Ureter (tissue), 1 donor: ENCODE data around the gene HGFAC. TPM values are rescaled to one million over a fixed set of nuclear protein-coding genes. Genes with fewer than 3 reads are reported as not detected.

Experiments used
- DNase-seq: peaks from one replicate; pipeline ENCODE4 v3.0.0-alpha.2; 2020; ENCODE audit warnings: low spot score
- total RNA-seq: library from RNA; stranded (reverse); gene quantifications from one replicate; pipeline ENCODE4 v1.2.4, GENCODE V29; 2023
- donor health status: DM: yes; HTN: yes; CAD: no.

HGFAC gene
- total RNA-seq, 1 donor from 2014 or later: not detected

DNA sequence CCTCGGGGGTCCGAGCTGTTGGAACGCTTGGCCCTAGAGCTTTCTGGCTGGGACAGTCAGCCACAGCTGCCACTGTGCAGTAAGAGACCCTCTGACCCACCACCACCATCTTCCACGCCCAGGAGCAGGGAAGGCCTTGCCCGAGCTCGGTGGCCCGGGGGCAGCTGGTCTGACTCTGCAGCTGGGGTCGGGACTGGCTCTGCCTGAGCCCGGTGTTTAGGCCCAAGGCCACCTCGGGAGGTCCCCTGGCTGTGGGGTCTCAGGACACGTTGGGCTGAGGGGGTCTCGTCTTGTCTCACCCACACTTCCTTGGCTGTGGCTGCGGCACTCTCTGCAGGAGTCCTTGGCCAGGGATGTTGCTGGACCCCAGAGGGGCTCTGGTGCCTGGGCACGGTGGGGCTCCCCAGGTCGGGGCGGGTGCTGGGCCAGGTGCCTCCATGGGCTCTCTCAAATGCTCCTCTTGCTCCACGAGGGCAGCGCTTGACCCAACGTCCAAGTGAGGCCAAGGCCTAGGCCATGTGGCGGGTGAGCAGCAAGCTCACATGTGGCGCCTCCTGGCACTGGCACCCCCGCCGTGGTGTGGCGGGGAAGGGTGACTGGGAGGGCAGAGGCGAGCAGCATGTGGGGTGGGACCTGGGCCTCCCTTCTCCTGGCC lies 44.2 kb downstream of the HGFAC start:
- no peak for DNase-seq

DNA sequence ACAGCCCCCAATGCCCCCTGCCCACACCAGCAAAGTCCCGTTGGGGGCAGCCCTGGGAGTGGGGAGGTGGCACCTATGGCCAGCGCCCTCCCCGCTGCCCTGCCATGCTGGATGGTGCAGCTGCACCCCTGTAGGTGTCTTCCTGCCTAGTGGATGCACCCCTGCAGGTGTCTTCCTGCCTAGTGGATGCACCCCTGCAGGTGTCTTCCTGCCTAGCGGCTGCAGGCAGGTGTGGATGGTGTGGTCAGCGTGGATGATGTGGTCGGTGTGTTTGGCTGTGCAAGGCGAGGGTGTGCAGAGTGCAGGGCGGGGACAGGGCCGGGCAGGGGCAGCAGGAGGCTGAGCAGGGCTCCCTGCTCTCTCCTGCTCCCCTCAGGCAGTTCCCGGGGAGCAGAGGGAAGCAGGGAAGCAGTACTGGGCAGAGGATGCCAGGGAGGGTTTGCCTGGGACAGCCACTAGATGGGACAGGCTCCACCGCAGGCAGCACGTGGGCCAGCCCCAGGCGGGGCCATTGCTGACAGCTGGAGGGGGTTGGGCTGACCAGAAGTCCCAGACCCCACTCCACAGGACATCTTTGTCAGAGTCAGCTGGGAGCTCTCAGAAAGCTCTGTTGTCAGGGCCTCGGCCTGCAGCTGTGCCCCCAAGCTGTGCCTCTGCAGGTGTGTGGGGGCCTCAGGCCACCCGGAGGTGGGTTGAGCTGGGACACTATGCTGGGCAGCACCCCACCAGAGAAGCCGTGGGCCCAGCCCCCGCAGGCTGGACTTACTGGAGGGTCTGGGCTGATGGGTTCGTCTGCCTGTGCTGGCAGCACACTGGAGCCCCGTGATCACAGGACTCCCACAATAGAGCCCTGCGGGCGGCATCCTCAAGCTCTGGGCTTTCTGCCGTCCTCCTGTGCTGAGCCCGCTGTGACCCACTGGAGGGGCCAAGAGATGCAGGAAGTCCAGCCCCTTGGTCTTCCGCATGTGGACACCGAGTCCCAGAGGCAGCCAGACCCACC lies 45.1 kb downstream of the HGFAC start:
- DNase-seq: no peak

DNA sequence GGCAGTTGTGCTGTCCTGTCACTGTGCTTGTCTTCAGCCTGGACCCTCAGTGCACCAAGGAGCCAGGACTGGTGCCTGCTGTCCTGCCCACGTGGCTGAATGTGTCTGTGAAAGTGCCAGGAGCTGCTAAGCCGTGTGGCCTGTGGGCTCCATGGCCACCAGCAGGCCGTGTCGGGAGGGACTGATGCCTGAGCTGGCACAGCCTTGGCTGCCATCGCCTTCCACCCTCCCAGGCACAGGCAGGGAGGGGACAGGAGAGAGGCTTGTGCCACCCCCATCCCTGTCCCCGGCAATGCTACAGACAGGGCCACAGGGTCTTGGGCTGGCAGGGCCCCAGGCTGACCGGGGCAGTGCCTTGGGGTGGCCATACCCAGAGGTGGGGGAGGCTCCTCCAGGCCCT lies 46.1 kb downstream of the HGFAC start:
- DNase-seq: no peak

DNA sequence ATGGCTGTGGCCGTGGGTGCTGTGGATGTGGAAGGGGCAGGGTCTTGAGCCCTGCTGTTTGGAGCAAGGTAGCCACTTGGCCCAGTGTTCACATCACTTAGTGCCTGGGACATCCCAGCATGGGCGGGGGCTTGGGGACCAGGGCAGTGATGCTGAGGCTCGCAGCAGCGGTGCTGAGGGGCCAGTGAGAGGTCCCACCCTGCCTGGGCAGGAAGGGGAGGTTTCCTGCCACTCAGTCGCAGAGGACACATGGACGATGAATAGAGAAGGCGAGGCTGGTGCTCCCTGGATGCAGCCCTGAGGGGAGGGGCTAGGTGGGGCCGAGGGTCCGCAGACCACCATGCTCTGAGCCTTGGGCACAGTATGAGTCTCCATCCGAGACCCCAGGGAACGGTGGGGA lies 47.1 kb downstream of the HGFAC start:
- DNase-seq: no peak

DNA sequence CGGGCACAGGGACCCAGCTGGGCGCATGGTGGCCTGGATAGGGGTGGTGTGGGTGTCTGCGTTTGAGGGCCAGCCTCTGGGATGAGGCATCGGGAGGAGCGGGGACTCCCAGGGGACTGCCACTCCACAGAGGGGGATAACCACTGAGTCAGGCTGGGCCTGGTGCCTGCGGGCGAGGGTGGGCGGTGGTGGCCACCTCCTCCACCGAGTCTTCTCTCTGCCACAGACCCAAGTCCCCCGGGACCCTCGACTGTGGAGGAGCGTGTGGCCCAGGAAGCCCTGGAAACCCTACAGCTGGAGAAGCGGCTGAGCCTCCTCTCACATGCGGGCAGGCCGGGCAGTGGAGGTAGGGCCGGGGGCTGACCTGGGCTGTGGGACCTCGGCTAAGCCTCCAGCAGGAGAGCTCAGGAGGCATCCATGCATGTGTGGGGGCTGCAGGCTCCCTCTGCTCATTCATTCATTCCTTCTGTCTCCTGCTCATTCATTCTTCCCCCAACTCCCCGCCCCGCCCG lies 47.7 kb downstream of the HGFAC start:
- no peak for DNase-seq

DNA sequence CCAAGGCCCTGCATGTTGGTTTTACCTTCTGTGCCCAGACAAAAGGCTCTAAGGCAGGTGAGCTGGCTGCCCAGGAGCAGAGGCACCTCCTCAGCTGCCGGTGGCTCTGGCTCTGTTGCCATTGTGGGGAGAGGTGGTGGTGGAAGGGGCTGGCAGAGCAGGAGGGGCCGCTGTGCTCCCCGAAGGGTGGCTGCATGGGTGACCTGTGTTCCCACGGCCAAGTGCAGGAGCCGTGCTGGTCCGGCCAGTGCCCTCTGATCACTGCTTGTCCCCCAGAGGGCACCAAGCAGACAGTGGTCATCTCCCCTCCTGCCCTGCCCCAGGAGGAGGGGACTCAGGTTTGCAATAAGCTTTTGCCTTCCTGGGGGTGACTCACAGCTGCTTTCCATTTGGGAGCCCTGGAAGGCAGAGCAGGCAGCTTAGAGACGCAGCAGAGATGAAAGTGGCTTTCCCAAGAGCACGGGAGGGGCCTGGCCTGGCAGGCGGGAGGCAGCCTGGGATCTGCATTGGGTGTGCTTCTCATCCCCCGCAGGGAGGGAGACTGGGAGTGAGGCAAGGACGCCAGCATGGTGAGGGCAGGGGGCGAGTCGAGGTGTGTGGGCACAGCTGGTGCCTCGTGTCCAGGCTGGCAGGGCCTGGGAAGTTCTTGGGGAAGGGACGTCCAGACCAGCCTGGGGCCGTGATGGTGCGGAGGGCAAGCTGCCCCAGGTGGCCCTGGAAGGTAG lies 50.1 kb downstream of the HGFAC start:
- no peak for DNase-seq

DNA sequence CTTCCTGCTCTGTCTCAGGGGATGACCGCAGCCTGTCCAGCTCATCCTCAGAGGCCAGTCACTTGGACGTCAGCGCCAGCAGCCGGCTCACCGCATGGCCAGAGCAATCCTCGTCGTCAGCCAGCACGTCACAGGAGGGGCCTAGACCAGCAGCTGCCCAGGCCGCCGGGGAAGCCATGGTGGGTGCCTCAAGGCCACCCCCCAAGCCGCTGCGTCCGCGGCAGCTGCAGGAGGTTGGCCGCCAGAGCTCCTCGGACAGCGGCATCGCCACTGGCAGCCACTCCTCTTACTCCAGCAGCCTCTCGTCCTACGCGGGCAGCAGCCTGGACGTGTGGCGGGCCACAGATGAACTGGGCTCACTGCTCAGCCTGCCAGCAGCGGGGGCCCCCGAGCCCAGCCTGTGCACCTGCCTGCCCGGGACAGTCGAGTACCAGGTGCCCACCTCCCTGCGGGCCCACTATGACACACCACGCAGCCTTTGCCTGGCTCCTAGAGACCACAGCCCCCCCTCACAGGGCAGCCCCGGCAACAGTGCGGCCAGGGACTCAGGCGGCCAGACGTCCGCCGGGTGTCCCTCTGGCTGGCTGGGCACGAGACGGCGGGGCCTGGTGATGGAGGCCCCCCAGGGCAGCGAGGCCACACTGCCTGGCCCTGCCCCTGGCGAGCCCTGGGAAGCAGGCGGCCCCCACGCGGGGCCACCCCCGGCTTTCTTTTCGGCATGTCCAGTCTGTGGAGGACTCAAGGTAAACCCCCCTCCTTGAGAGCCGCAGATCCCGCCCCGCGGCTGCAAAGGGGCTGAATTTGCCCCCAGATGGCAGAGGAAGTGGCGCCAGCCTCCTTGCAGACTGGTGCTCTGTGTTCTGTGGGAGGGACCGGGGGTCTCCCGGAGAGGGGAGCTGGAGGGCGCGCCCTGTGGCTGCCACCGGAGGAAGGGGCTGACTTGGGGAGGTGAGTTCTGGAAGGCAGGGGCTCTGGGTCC lies 51.3 kb downstream of the HGFAC start:
- DNase-seq: no peak

DNA sequence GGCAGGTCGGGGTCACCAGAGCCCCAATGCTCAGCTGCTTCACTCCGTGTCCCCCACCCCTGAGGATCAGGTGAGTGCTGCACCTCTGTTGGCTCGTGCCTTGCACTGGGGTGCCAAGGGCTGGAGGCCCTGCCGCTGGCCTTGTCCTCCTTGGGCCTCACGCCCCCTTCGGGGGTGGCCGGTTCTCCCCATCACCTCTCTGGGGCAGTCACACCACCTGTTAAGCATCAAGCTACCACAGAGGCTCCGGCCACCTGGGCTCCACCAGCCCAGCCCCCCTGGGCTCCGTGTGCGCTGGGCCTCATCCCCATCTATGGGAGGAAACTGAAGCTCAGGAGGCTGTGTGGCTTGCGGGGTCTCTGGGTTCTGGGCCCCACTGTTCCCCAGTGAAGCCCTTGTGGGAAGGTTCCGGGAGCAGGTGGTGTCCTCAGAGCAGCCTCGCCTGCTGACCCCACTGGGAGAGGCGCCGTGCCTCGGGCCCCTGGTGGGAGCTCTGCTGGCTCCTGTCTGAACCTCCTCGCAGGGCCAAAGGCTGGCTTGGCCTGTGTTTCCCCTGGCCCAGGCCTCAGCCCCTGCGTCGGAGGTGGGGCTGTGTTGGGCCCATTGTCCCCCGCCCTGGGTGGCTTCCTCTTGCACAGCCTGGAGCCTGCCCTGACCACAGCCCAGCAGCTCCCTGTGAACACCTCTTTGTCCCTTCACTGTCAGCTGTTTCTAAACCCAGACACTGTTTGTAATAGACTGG lies 52.1 kb downstream of the HGFAC start:
- DNase-seq: no peak

DNA sequence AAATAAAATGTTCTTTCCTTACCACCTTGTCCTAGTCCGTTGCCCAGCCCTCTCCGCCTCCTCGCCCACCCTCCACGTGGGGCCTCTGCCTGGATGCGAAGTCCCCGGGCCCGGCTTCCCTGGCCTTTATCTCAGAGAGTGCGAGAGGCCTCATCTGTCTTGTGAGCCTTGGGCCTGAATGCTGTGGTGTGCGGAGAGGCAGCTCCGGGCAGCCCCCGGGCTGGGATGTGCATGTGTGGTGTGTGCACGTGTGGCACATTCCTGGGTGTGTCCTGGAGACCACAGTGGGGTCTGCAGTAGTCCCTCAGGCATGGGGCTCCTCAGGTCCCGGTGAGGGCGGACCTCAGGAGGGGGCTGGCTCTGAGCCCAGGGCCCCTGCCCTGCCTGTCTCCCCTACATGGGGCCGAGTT lies 52.7 kb downstream of the HGFAC start:
- no peak for DNase-seq

DNA sequence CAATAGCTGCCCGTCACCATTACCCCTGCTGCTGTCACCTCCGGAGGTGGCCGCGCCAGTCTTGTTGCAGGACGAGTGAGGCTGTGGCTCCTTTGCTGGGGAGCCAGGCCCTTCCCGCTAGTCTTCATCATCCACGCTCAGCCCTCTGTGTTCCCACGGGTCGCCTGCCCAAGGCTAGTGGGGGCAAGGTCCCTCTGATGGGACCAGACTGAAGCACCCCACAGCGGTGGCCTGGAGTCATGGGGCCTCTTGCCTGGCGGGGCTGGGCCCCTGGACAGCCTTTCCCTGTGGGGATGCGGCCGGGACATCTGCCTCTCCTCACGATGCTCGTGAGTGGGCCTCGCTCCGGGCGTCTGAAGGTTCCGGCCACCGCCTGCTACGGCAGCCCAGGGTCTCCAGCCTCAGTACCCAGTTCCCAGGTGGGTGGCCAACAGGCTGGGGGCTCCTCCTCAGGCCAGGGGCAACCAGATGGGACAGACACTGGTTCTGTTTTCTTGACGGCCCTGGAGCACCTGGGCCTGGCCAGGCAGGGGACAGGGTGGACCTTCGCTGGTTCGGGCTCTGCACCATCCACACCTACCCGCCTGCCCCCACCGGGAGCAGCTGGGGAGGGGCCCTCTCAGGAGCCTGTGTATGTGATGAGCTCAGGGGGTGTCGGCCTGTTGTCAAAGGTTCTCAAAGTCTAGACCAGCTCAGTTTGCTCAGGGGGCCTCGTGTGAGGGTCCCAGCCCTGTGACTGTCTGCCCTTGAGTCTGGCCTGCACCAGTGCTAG lies 53.6 kb downstream of the HGFAC start:
- DNase-seq: no peak

DNA sequence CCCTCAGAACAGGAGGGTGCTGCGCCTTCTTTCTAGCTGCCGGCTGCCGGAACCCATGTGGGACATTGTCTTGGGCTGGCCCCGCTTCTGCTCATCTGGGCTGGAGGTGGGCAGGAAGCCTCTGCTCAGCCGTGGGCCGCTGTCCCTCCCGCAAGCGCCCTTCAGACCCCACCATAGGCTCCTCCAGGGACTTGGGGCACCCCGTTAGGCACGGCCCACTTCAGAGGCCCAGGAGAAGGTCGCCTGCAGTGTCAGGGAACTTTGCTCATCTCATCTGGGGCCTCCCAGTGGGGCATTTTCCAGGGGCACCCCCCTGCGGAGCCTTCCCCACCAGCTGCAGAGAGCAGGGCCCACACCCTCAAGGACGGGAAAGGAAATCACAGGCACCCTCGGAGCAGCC lies 54.3 kb downstream of the HGFAC start:
- DNase-seq: no peak

DNA sequence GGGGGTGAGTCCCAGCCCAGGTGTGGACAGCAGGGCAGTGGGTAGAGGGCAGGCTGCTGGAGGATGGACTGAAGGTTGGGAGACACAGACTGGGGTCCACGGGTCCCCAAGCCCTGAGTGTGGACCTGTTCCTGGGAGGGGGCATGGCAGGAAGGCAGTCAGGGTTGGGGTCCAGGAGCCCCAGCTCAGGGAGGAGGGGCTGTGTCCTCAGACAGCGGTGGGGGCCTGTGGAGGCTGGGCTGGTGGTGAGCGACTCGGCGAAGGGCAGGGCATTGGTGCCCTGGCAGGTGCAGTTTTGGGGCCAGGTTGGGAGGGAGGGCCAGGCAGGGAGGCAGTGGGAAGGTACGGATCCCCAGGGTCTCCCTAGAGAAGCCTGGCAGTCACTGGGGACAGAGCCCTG lies 55.3 kb downstream of the HGFAC start:
- no peak for DNase-seq

DNA sequence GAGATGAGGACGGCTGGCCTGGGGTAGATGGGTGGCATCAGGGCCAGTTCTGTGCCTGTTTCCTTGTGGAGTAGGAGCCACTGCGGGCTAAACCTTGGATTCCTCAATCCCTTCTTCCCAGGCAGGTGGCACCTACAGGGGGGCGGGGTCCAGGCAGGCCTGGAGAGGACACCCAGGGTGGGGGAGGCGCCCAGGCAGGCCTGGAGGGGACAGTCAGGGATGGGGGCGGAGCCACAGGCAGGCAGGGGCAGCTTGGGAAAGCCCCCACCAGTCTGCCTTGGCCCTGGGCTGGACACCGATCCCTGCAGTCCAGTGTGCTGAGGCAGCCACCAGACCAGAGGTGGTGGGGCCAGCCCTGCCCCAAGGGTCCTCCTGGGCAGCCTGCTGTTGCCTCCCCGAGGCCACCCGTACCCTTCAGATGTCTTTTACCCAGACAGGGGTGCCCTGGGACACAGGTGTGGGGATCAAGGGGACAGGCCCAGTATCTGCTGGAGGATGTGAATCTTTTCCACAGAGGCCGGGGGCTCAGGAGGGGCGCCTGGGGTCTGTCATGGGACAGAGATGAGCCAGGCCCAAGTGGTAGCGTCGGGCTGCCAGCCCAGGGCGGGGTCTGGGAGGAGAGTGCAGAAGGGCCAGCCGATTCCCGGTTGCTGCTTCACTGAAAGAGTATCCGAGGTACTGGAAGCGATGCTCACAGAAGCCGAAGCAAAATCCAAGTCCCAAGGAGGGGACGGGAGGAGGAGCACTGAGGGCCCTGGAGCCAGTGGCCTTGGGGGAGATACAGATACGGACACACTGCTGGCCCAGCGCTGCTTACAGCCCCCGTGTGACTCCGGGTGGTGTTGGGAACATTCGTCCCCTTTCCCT lies 56.0 kb downstream of the HGFAC start:
- no peak for DNase-seq

DNA sequence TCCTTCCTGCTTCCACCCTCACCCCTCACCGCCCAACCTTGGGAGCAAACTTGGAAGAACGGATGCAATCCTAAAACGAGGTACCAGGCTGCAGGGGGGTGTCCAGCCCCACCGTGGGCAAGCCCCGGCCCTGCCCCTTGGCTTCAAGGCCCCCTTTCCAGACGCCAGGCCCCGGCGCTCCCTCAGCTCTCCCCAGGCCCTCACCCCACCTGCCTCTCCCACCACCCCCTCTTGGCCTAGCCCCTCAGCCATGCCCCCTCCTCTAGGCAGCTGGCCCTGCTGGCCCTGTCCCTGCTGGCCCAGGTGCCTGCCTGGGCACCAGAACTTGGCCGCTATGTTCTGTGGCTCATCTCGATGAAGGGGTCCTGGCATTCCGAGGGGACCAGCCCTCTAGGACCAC lies 56.6 kb downstream of the HGFAC start:
- DNase-seq: no peak
